ENCODE results near the gene UBQLN2.
"Not testable (repeated sequence)": the region's sequence is repeated elsewhere in the genome, so short reads cannot be mapped to it uniquely, and the experiment has no call there.

Gene UBQLN2

GRCh38 chrX:56563231-56564161, at the start of gene UBQLN2:
Gene UBQLN2, plus strand, starts transcription at chrX:56563627. Its CDS starts 247 bp downstream, at chrX:56563874.
- peak; percentile 29 for TF ChIP-seq CTCF (conservative IDR thresholded peaks at IDR 0.05)

GRCh38 chrX:56519642-56520041, 43.8 kb upstream of the UBQLN2 start:
- TF ChIP-seq CTCF (conservative IDR thresholded peaks at IDR 0.05): no peak
- no peak overlapping the region for H3K27ac ChIP-seq

More at GRCh38 chrX:56563231-56564161, at the start of gene UBQLN2:
- peak within 1 kb of the TSS; percentile 91 for H3K27ac ChIP-seq

GRCh38 chrX:56529482-56530007, 33.9 kb upstream of the UBQLN2 start:
- H3K27ac ChIP-seq: not testable (repeated sequence)

- H3K27ac ChIP-seq: no peak overlapping the region
- no peak for TF ChIP-seq CTCF (conservative IDR thresholded peaks at IDR 0.05)
These were observed 33.4 kb upstream of the UBQLN2 start for GRCh38 chrX:56530011-56530410.

- no peak for TF ChIP-seq CTCF (conservative IDR thresholded peaks at IDR 0.05)
- no peak overlapping the region for H3K27ac ChIP-seq
These were observed 12.8 kb upstream of the UBQLN2 start for GRCh38 chrX:56550667-56551066.

GRCh38 chrX:56554870-56555269, 8.6 kb upstream of the UBQLN2 start:
- no peak overlapping the region for H3K27ac ChIP-seq
- TF ChIP-seq CTCF (conservative IDR thresholded peaks at IDR 0.05): no peak

GRCh38 chrX:56557376-56557929, 6.0 kb upstream of the UBQLN2 start:
- H3K27ac ChIP-seq: no peak overlapping the region
- no peak for TF ChIP-seq CTCF (conservative IDR thresholded peaks at IDR 0.05)
